Stimulated activated CD4-positive, alpha-beta T cell treated with anti-CD3 and anti-CD28 coated beads, Interleukin-2, amount 100 ng/mL, for 24 hours (primary cell): ENCODE data around the gene OPALIN.

ENCODE experiments used
- DNase-seq, 2 donors: peaks; one replicate each; pipeline ENCODE4 v3.0.0-alpha.2; 2020

Gene OPALIN

GRCh38 chr10:96371356-96371755 is 12.6 kb upstream of the OPALIN start:
- DNase-seq: no peak

DNA sequence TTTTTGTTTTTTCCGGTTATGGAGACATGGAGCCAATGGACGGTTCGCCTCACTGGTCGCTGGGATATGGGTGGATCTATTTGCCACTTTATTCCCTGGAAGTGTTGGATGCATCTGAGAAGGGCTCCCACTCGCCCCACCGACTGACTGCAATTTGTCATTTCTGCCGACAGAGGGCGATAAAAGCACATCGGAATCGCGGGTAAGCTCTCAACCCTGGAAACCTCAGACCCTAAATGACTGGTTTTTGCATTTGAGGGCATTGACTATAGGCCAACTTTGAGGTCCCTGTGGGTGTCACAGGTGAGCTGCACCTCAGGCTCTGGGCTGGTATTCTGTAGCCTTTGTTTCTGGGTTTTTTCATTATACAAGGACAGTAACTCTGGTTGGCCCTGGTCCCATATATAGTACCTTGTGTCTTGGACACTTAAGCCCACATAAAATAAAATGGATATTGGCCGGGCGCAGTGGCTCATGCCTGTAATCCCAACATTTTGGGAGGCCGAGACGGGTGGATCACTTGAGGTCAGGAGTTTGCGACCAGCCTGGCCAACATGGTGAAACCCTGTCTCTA is 11.9 kb upstream of the OPALIN start:
- peak; percentile 54 to 57 for DNase-seq

GRCh38 chr10:96369890-96370583 is 11.2 kb upstream of the OPALIN start:
- no peak for DNase-seq

GRCh38 chr10:96368971-96369370 is 10.2 kb upstream of the OPALIN start:
- DNase-seq: no peak

GRCh38 chr10:96367470-96367869 is 8.7 kb upstream of the OPALIN start:
- DNase-seq: no peak

GRCh38 chr10:96366508-96366907 is 7.7 kb upstream of the OPALIN start:
- no peak for DNase-seq

DNA sequence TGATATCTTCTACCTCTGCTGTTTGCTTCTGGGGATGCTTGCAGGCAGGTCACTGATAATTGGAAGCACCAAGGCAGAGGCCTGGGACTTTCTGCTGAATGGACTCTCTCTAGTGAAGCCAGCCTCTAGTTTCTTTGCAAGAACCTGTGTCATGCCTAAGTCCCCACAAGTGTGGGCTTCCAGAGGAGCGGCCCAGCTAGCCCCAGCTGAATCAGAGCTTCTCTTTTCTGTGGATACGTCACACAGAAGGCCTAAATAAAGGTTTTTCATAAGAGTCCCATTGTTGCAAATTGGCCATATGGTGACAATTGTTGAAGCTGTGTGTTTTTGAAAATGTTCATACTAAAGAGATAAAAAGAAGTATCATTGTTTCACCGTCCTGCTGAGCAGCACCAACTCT is 6.8 kb upstream of the OPALIN start:
- no peak for DNase-seq

GRCh38 chr10:96360766-96361165 is 2.0 kb upstream of the OPALIN start:
- DNase-seq: no peak

DNA sequence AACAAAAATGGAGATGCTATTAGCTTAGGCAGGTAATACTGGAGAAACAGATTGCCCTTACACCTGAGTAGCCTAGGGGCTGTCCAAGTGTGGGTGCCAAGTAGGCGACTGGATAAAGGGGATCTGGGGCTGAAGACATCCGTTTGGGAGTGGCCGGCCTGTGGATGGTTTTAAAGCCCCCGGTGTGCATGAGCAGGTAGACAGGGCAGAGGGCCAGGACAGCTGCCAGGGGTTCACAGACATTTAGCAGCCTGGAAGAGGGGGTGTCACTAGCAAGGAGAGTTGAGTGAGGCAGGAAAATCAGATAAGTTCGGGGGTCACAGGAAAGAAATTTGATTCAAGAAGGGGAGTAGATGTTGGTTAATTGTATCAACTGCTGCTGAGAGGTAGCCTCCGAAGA is 1.5 kb upstream of the OPALIN start:
- DNase-seq: no peak

DNA sequence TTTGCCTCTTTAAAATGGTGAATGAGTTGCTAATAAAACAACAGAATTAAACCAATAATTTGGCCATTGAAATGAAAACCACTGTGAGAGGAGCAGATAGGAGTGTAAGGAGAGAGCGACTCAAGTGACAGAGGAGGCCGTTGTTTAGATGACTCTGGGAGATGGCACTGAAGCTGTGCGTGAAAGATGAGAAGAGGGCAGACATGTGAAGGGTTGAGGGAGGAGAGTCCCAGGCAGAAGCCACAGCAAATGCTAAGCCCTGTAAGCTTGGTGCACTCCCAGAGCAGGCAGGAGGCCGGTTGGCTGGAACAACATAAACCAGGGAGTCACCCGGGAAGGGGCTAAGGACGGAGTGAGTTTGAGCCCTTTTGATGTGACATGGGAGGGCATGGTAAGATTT is 814 bp upstream of the OPALIN start:
- DNase-seq: no peak

GRCh38 chr10:96357038-96357620 is 1.7 kb downstream of the OPALIN start:
- no peak for DNase-seq

DNA sequence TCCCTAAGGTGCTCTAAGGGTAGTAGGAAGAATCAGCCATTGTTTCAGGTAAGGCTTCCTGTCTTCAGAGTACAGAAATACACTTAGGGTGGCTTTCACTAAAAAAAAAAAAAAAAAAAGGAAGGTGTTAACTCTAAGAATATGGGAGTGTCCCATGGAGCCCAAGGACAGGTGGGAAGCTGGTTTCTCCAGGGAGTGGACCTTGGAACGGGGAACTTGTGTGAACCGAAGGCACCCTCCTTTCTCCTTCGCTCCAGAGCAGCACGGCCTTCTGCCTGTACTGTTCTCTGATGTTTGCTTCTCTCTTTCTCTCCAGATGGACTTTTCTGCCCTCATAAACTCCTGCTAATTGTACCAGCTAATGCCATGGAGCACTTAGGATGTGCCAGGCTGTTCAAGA is 6.2 kb downstream of the OPALIN start:
- no peak for DNase-seq

- no peak for DNase-seq
Observed at GRCh38 chr10:96352027-96352426, 6.8 kb downstream of the OPALIN start.

GRCh38 chr10:96346295-96346694 is 12.5 kb downstream of the OPALIN start:
- no peak for DNase-seq

GRCh38 chr10:96345222-96345621 is 13.6 kb downstream of the OPALIN start:
- DNase-seq: no peak

GRCh38 chr10:96344178-96344577 is 14.6 kb downstream of the OPALIN start:
- no peak for DNase-seq

DNA sequence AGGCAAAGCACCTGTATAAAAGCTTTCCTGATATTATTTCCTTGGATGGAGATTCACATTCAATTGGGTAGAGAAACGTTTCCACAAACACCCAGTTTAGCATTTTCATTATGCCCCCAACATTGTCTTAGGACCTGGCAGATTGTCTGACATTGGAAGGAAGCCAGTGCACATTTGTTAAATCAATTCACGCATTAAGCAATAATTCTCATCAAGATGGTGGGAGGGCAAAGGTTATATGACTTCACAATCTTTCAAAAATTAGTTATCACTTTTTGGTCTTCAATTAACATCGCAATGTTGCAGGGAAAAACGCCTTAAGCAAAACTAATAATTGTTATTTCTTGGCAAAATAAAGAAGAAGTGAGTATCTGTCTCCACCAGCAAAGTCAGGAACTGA is 16.4 kb downstream of the OPALIN start:
- DNase-seq: no peak

DNA sequence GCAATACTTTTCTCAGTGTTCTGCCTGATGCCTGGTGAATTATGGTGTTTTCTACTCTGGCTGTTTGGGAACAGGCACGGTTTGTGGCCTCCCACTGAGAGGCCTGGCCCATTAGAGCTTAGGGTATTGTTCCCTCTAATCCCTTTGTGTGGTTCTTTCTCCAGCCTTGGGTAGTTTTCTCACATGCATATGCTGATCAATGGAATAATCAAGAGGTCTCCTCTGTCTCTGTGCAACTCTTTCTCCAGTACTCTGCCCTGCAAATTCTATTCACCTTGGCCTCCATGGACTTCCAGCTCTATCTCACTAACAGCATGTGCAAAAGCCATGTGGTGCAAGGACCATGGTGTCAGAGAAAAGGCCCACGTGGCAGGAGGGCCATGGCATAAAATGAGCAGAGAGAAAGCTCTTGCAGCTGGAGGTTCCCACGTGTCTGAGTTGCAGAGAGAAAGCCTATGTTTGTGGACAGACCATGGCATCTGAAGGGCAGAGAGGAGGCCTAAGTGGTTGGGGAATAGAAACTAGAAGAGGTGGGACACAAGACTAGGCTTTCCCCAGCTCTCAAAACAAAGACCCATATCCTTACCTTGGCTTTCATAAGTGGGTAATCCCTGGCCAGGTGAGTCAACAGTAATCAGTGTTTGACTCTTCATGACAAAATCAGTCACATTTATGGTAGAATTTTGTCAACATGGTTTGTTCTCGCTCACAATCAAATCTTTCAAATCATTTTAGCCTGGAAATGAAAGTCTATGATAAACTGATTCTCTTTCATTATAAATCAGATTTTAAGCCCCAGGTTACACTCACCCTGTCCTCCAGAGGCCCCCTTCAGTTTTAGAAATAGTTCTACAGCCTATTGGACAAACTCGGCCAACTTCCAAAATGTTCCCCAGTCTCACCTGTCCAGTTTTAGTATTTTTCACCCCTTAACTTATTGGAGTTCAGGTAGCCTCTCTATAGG is 17.3 kb downstream of the OPALIN start:
- DNase-seq: no peak

DNA sequence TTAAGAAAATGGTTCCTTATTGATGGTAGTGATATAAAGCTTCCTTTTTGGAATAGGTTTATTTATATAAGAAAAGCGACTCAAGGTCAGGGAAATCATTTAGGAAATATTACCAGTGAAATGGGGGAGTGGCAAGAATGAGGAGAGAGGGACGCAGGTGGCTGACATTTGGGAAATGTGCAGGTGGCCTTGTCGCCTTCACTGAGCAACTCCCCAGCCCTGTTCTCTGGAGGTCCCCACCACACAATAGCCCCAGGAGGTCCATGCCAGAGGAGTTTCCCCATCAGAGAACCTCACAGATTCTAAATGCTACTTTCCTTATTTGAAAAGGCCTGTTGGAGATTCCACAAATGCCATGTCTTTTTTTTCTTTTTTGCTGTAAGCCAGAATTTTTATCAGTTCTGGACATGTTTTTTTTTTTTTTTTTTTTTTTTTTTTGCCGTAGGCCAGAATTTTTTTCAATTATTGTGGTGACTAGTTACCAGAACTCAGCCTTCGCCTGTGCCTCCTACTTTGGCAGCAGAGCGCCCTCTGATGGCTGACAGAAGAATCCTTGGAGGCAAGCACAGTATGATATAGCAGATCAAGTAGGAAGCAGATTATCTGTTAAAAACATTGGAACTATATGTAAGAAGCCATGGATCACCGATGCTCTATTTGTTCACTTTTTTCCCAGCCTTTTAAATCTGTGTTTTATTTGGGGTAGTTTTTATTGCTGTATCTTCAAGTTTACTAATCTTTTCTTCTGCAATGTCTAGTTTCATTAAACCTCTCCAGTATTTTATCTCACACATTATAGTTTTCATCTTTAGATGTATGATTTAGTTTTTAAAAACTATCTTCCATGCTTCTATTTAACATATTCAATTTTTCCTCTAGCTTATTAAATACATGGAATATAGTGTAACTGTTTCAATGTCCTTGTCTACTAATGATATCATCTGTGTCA is 18.6 kb downstream of the OPALIN start:
- peak; percentile 62 to 65 for DNase-seq

DNA sequence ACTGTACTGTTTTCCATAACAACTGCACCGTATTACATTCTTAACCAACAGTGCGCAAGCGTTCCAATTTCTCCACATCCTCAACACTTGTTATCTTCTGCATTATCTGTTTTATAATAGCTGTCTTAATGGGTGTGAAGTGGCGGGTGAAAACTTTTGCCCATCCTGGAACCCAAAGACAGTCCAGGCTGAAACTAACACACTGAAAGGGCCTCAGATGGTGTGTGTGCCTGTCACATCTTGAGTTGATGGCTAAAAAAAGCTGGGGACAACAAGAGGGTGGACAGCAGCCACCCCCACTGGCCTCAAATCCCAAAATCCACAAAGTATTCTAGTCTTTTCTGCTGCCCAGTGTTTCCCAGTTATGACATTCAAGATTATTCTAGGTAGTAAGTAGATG is 19.4 kb downstream of the OPALIN start:
- DNase-seq: no peak

GRCh38 chr10:96338279-96338925 is 20.4 kb downstream of the OPALIN start:
- DNase-seq: no peak

- DNase-seq: no peak
Observed at GRCh38 chr10:96337106-96337505, 21.7 kb downstream of the OPALIN start.
